ENCODE measurements around the gene TIMM22. TPM values are rescaled to one million over a fixed set of nuclear protein-coding genes. Genes with fewer than 3 reads are reported as not detected.

The TIMM22 gene
- total RNA-seq (2012; rRNA removed) (12.7 and 14.4 TPM in 2 replicates), polyA plus RNA-seq (2012; rRNA removed) (12.7 and 12.9 TPM in 2 replicates), Bru-seq, nascent RNA (percentile 65 among the genes with signal in this experiment), BruChase-seq, experiment 1, labeled RNA remaining after a 6-hour chase (percentile 63 among the genes with signal in this experiment), BruChase-seq, experiment 2, labeled RNA remaining after a 2-hour chase (percentile 62 among the genes with signal in this experiment)
- 9.9 and 11.0 TPM in 2 replicates for polyA plus RNA-seq (2012; cell fraction: cytosol; rRNA removed)
- polyA plus RNA-seq (2012; cell fraction: nucleus; rRNA removed; ENCODE audit: low replicate concordance), result 4.6 and 5.7 TPM in 2 replicates
- long read RNA-seq, transcript TIMM22-201 (4 exons, 3,194 nt), result major isoform, 59 of 67 reads
- long read RNA-seq, partial matches to known transcripts, result 2 of 67 reads
- long read RNA-seq, other reads (novel, unspliced or antisense), result 6 of 67 reads

DNA sequence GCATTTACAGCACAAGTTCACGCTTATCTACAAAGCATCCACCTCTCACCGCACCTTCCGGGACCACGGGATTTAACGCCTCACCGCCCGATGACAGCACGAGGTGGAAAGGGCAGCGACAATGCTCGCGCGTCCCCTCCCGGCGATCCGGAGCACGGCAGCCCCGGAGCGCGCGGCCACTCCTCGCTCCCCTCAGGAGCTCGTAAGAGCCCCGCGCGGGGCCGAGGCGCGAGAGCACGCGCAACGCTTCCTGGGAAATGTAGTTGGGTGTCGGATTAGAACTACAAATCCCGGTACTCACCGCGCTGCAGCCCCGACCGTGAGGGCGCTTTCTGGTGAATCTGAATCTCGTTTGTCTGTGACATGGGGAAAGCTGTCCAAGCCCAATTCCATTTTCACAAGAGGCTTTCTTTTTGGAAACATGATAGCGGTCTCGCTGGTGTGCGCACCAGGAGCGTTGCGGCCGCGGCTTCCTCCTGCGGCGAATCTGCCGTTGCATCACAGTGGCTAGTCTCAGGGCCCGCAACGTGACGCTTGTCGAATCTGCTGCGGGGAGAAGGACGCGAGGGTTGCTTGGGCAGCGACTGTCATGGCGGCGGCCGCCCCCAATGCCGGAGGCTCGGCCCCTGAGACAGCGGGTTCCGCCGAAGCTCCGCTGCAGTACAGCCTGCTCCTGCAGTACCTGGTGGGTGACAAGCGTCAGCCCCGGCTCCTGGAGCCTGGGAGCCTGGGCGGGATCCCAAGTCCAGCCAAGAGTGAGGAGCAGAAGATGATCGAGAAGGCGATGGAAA lies at the start of gene TIMM22:
Gene TIMM22 (plus strand): TSS at position 576 of the 791 bp plus-strand sequence. CDS start 14 bp downstream, at position 590.
- H3K27me3 ChIP-seq (ENCODE audit: control insufficient read depth, insufficient read depth, low read length), result no peaks in the 10 kb centered on the region
- peak within 1 kb of the TSS; percentile 95 for H3K56ac ChIP-seq (ENCODE audit: extremely low read depth, insufficient read depth, low read length)
- H2AK5ac ChIP-seq (ENCODE audit: low read depth, low read length), result peak within 1 kb of the TSS; percentile 93
- ChIA-PET CTCF (interaction anchor here (0.5 to 1.9 kb wide), 20 partner anchors 11 to 798 kb away, joined by 3 to 7 read pairs (median 3); partner anchors contain the start of gene GEMIN4), POLR2A (ENCODE audit: unreplicated experiment) (no interaction called here)
- peaks cover 9% of the 10 kb centered on the region for H3K9me1 ChIP-seq (ENCODE audit: insufficient read depth, low read length)
- DNase-seq (peak; percentile 97), ATAC-seq (ENCODE audit: low read depth) (peak; percentile 92)
- peak within 1 kb of the TSS; percentile 90 for H3K4ac ChIP-seq (ENCODE audit: low read depth, low read length)
- peaks cover 17% of the 10 kb centered on the region for H3K36me3 ChIP-seq (ENCODE audit: control insufficient read depth, insufficient read depth, low read length)
- H4K91ac ChIP-seq (ENCODE audit: insufficient read depth, low read depth, low read length), result peak within 1 kb of the TSS; percentile 98
- peak within 1 kb of the TSS; percentile 73 for H3K4me2 ChIP-seq (ENCODE audit: low read depth, low read length)
- 0% methylated on average over 48 of the region's 71 CpGs; no CpG with 5 or more reads in 1 of the 2 experiments for WGBS, 2 experiments (ENCODE audit: extremely low coverage in 2 of 2, insufficient read length in 1 of 2)
- in situ Hi-C loops (cut with MboI; ENCODE audit: low sequenced_read_pairs), result no loop called here
- peak within 1 kb of the TSS; percentile 93 for H3K18ac ChIP-seq (ENCODE audit: low read depth, low read length)
- H3K4me3 ChIP-seq (ENCODE audit: insufficient read depth, low read depth, low read length), result peak within 1 kb of the TSS; percentile 54
- H2BK15ac ChIP-seq (ENCODE audit: low read depth, low read length), result peak within 1 kb of the TSS; percentile 90; the same call in 1 of the 3 replicates
- H2AFZ ChIP-seq (replicated peaks; ENCODE audit: low read length, poor library complexity), result peak within 1 kb of the TSS; percentile 90
- peak within 1 kb of the TSS; percentile 90 for H2AK9ac ChIP-seq (replicated peaks; ENCODE audit: low read depth, low read length, poor library complexity)
- H3K79me1 ChIP-seq (ENCODE audit: low read depth in 1 of 2, low read length in 2 of 2), result peaks cover 23 to 36% of the 10 kb centered on the region in 2 experiments
- H2BK5ac ChIP-seq (ENCODE audit: low read depth, low read length, poor library complexity, severe bottlenecking), result peak within 1 kb of the TSS; percentile 91
- peaks cover 34% of the 10 kb centered on the region for H4K20me1 ChIP-seq (ENCODE audit: insufficient read depth, low read length)
- peak within 1 kb of the TSS; percentile 86 for H2BK20ac ChIP-seq (ENCODE audit: low read depth, low read length)
- peak within 1 kb of the TSS; percentile 95 to 98 for H4K8ac ChIP-seq (ENCODE audit: low read depth in 2 of 2, low read length in 2 of 2)
- H3K27ac ChIP-seq (ENCODE audit: insufficient read depth, low read length), result peak within 1 kb of the TSS; percentile 95
- peak within 1 kb of the TSS; percentile 83 for H3K23ac ChIP-seq (ENCODE audit: low read depth, low read length)
- peaks cover 20% of the 10 kb centered on the region for H3K4me1 ChIP-seq (ENCODE audit: control insufficient read depth, insufficient read depth, low read length)
- peak within 1 kb of the TSS; percentile 83 for H4K5ac ChIP-seq (ENCODE audit: low read depth, low read length)
- intact Hi-C loops (cut with micrococcal nuclease), result loop anchor here (5.0 kb wide), 2 partner anchors 584 to 854 kb away; a partner anchor contains a TSS
- peak within 1 kb of the TSS; percentile 94 for H2BK120ac ChIP-seq (ENCODE audit: low read depth, low read length)
- H3K9me3 ChIP-seq (ENCODE audit: control insufficient read depth, insufficient read depth, low read length), result no peaks in the 10 kb centered on the region
- peak within 1 kb of the TSS; percentile 92 for H3K14ac ChIP-seq (replicated peaks; ENCODE audit: low read depth, low read length)
- H3K9ac ChIP-seq (ENCODE audit: low read depth, low read length), result peak within 1 kb of the TSS; percentile 94
- BruUV-seq (replicated peaks), result no TSS peak
- dilution Hi-C loops (cut with HindIII; ENCODE audit: low sequenced_read_pairs, unreplicated experiment), result loop anchor here (25.0 kb wide), 1 partner anchor 209 kb away; the partner anchor contains the start of genes GLOD4 and MRM3
- TF ChIP-seq POLR2A (IDR thresholded peaks at IDR 0.05; ENCODE audit: low read depth, low read length), result peak; percentile 72
- TF ChIP-seq RAD21 (IDR thresholded peaks at IDR 0.05; ENCODE audit: low read length), result peak; percentile 88
- TF ChIP-seq CTCF (conservative IDR thresholded peaks at IDR 0.05; ENCODE audit: low read depth, low read length), result peak; percentile 95
- peak; percentile 91 for TF ChIP-seq MXI1 (IDR thresholded peaks at IDR 0.05; ENCODE audit: borderline replicate concordance, low read depth, low read length)
- TF ChIP-seq NFE2L2 (IDR thresholded peaks at IDR 0.05; ENCODE audit: low read depth, low read length), result no peak
- no peak for TF ChIP-seq CHD1 (IDR thresholded peaks at IDR 0.05; ENCODE audit: low read depth, low read length)
- TF ChIP-seq RCOR1 (IDR thresholded peaks at IDR 0.05; ENCODE audit: insufficient replicate concordance, low read length), result no peak
- peak; percentile 89 for TF ChIP-seq USF2 (IDR thresholded peaks at IDR 0.05; ENCODE audit: low read depth, low read length)
- TF ChIP-seq MAFK (IDR thresholded peaks at IDR 0.05; ENCODE audit: low read depth, low read length), result no peak
- peak; percentile 78 for TF ChIP-seq MAZ (IDR thresholded peaks at IDR 0.05; ENCODE audit: borderline replicate concordance, low read depth, low read length)
- peak; percentile 61 for TF ChIP-seq SMC3 (IDR thresholded peaks at IDR 0.05; ENCODE audit: low read depth, low read length)
- TF ChIP-seq BHLHE40 (IDR thresholded peaks at IDR 0.05; ENCODE audit: low read depth, low read length), result peak; percentile 69
- peak; percentile 67; the same call in 1 of the 2 replicates for TF ChIP-seq CEBPB (IDR thresholded peaks at IDR 0.05; ENCODE audit: low read depth, low read length)
